IPS DF 6.9 (cell line): ENCODE measurements around the gene ZNF486.
"Not testable (repeated sequence)": the region's sequence is repeated elsewhere in the genome, so short reads cannot be mapped to it uniquely, and the experiment has no call there.

Experiments used
- DNase-seq: peaks from one replicate; pipeline ENCODE4 v3.0.0-alpha.2; 2013; ENCODE audit warnings: low read depth, low spot score
- H3K27ac ChIP-seq: one replicate; pipeline ENCODE4 v1.5.1; 2013; ENCODE audit warnings: low read length, control low read depth
- H3K27me3 ChIP-seq: 2 replicates; pipeline ENCODE4 v1.6.1; 2013; ENCODE audit warnings: mild to moderate bottlenecking, low read length; ENCODE audit not compliant: control insufficient read depth, insufficient read depth
- H3K36me3 ChIP-seq: 2 replicates; pipeline ENCODE4 v1.6.1; 2013; ENCODE audit warnings: low read length; ENCODE audit not compliant: control insufficient read depth, insufficient read depth
- H3K4me1 ChIP-seq: 2 replicates; pipeline ENCODE4 v1.6.1; 2013; ENCODE audit warnings: low read length; ENCODE audit not compliant: control insufficient read depth, insufficient read depth
- H3K4me3 ChIP-seq: 2 replicates; pipeline ENCODE4 v1.5.1; 2013; ENCODE audit warnings: mild to moderate bottlenecking, low read length
- H3K9me3 ChIP-seq: 2 replicates; pipeline ENCODE4 v1.6.1; 2013; ENCODE audit warnings: low read length, inconsistent platforms; ENCODE audit not compliant: control insufficient read depth, insufficient read depth
- WGBS: extraction: QIAGEN DNeasy Blood & Tissue Kit; methylation state at CpG from one replicate; pipeline ENCODE4 v1.1.7; 2013; ENCODE audit warnings: mixed read lengths, missing lambda C conversion rate; ENCODE audit not compliant: insufficient read length, insufficient coverage; 5-methylcytosine and 5-hydroxymethylcytosine counted together

ZNF486 gene

GRCh38 chr19:20167020-20167644 is at the start of gene ZNF486:
ZNF486 (plus strand) TSS chr19:20167214; CDS start chr19:20167331, 117 bp downstream.
- H3K9me3 ChIP-seq: no peaks in the 10 kb centered on the region
- peaks cover 2% of the 10 kb centered on the region; the same call in 1 of the 2 replicates for H3K36me3 ChIP-seq
- no peaks in the 10 kb centered on the region; the same call in 1 of the 2 replicates for H3K4me1 ChIP-seq
- H3K27me3 ChIP-seq: no peaks in the 10 kb centered on the region
- peak within 1 kb of the TSS; percentile 67 for H3K4me3 ChIP-seq
- H3K27ac ChIP-seq: no peak within 1 kb of the TSS
- no CpG with 5 or more reads among the region's 25 CpGs for WGBS
- DNase-seq: peak; percentile 96

DNA sequence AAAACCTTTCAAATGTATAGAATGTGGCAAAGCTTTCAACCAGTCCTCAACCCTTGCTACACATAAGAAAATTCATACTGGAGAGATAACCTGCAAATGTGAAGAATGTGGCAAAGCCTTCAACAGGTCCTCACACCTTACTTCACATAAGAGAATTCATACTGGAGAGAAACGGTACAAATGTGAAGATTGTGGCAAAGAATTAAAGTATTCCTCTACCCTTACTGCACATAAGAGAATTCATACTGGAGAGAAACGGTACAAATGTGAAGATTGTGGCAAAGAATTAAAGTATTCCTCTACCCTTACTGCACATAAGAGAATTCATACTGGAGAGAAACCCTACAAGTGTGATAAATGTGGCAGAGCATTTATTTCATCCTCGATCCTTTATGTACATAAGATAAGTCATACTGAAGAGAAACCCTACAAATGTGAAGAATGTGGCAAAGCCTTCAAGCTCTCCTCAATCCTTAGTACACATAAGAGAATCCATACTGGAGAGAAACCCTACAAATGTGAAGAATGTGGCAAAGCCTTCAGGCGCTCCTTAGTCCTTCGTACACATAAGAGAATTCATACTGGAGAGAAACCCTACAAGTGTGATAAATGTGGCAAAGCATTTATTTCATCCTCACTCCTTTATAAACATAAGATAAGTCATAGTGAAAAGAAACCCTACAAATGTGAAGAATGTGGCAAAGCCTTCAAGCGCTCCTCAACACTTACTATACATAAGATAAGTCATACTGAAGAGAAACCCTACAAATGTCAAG is 48.8 kb upstream of the ZNF486 start:
- peaks cover 36% of the 10 kb centered on the region for H3K36me3 ChIP-seq
- WGBS: no CpG with 5 or more reads among the region's 6 CpGs
- H3K27me3 ChIP-seq: not testable (repeated sequence)

DNA sequence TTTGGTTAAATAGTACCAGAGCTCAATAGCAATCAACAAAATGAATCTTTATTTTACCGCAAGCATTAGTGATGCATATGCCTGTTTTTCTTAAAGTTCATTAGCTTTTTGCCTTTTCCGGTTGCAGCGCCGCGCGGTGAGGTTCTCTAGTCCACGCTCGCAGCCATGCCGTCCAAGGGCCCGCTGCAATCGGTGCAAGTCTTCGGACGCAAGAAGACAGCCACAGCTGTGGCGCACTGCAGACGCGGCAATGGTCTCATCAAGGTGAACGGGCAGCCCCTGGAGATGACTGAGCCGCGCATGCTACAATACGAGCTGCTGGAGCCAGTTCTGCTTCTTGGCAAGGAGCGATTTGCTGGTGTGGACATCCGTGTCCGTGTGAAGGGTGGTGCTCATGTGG is 42.1 kb upstream of the ZNF486 start:
- WGBS: no CpG with 5 or more reads among the region's 23 CpGs
- Histone ChIP-seq H3K36me3 (peaks cover 8% of the 10 kb centered on the region; the same call in 1 of the 2 replicates), H3K4me1 (no peaks in the 10 kb centered on the region), H3K4me3 (no peak overlapping the region), H3K9me3 (peaks cover 2% of the 10 kb centered on the region; the same call in 1 of the 2 replicates), H3K27ac (no peak overlapping the region), H3K27me3 (no peaks in the 10 kb centered on the region)
- DNase-seq: no peak

More for the DNA sequence above, 48.8 kb upstream of the ZNF486 start:
- not testable (repeated sequence) for H3K27ac ChIP-seq, H3K4me1 ChIP-seq, H3K4me3 ChIP-seq, DNase-seq
- H3K9me3 ChIP-seq: peaks cover 16% of the 10 kb centered on the region

GRCh38 chr19:20132933-20133332 is 34.1 kb upstream of the ZNF486 start:
- no CpG with 5 or more reads among the region's 2 CpGs for WGBS

GRCh38 chr19:20137714-20138113 is 29.3 kb upstream of the ZNF486 start:
- H3K4me3 ChIP-seq, DNase-seq, H3K27me3 ChIP-seq, H3K36me3 ChIP-seq, H3K4me1 ChIP-seq, H3K27ac ChIP-seq, H3K9me3 ChIP-seq: not testable (repeated sequence)
- WGBS: no CpG with 5 or more reads among the region's 29 CpGs

More at GRCh38 chr19:20132933-20133332, 34.1 kb upstream of the ZNF486 start:
- not testable (repeated sequence) for H3K9me3 ChIP-seq, H3K4me3 ChIP-seq, H3K27ac ChIP-seq, H3K36me3 ChIP-seq, H3K27me3 ChIP-seq, H3K4me1 ChIP-seq, DNase-seq

DNA sequence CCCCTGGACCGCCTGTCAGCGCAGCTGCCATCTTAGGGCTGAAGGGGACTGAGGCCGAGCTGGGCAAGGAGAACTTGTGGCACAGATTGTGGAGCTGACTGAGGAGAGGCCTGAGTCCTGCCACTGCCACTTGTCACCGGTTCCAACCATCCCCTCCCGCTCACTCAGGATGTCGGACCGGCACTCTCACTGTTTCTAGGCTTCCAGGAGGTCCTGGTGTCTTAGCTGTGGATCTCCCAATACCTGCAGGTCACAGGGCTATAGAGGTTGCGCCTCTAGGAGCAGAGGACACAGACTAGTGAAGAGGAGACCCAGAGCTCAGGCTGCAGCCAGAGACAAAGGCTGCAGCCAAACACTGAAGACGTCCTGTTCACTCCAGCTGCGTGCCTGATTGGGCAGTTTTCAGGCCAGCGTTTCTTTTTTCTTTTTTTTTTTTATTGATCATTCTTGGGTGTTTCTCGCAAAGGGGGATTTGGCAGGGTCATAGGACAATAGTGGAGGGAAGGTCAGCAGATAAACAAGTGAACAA is 15.3 kb upstream of the ZNF486 start:
- no peak for DNase-seq
- no CpG with 5 or more reads among the region's 12 CpGs for WGBS
- H3K36me3 ChIP-seq: no peaks in the 10 kb centered on the region
- H3K27ac ChIP-seq: no peak overlapping the region
- no peaks in the 10 kb centered on the region for H3K27me3 ChIP-seq
- H3K4me1 ChIP-seq: no peaks in the 10 kb centered on the region
- H3K9me3 ChIP-seq: no peaks in the 10 kb centered on the region
- no peak overlapping the region for H3K4me3 ChIP-seq

DNA sequence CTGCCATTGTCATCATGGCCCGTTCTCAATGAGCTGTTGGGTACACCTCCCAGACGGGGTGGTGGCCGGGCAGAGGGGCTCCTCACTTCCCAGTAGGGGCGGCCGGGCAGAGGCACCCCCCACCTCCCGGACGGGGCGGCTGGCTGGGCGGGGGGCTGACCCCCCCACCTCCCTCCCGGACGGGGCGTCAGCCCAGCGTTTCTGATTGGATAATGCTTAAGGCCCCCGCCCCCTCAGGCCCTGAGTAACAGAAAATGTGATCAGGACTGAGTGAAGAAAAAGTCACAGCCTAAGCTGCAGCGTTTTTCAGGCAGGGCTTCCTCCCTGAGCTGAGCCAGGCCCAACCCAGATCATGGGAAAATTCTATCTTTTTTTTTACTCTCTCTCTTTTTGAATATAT is 14.5 kb upstream of the ZNF486 start:
- not testable (repeated sequence) for H3K4me3 ChIP-seq, H3K36me3 ChIP-seq, H3K27me3 ChIP-seq, H3K4me1 ChIP-seq, DNase-seq, H3K27ac ChIP-seq, H3K9me3 ChIP-seq
- WGBS: no CpG with 5 or more reads among the region's 15 CpGs

DNA sequence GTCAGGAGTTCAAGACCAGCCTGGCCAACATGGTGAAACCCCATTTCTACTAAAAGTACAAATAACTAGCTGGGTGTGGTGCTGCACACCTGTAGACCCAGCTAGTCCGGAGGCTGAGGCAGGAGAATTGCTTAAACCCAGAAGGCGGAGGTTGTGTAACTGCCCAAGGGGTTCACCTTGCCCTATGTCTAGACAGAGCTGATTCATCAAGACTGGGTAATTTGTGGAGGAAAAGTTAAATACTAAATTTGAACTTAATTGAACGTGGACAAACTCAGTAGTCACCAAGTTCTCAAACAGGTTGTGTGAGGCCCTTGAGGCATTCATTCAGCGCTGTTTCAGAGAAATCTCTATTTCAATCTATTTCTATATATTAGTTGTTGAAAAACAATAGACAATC is 13.7 kb upstream of the ZNF486 start:
- no peaks in the 10 kb centered on the region for H3K27me3 ChIP-seq
- H3K36me3 ChIP-seq: no peaks in the 10 kb centered on the region
- H3K4me3 ChIP-seq: no peak overlapping the region
- no peak overlapping the region for H3K27ac ChIP-seq
- DNase-seq: no peak
- H3K4me1 ChIP-seq: no peaks in the 10 kb centered on the region
- no peaks in the 10 kb centered on the region for H3K9me3 ChIP-seq
- WGBS: no CpG with 5 or more reads among the region's 4 CpGs

DNA sequence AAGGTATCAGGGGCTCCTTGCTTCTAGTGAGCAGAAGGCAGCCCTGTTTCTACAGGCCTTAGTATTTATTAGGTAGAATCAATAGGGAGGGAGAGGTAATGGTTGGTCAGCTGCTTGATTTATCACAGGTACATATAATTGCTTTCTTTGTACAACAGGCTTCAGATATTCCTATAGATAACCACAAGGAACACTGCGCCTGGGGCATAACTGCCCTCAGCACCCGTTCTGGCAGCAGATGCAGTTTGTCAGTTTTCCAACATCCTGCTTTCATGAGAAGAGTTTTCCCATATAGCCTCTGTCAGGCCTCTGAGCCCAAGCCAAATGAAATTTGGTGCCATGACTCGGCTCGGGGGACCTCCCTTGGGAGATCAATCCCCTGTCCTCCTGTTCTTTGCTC is 12.4 kb upstream of the ZNF486 start:
- no CpG with 5 or more reads among the region's 4 CpGs for WGBS
- H3K4me3 ChIP-seq: no peak overlapping the region
- no peak overlapping the region for H3K27ac ChIP-seq
- no peaks in the 10 kb centered on the region for H3K4me1 ChIP-seq
- H3K9me3 ChIP-seq: no peaks in the 10 kb centered on the region
- H3K36me3 ChIP-seq: no peaks in the 10 kb centered on the region
- DNase-seq: no peak
- H3K27me3 ChIP-seq: no peaks in the 10 kb centered on the region

GRCh38 chr19:20162821-20163220 is 4.2 kb upstream of the ZNF486 start:
- H3K36me3 ChIP-seq: no peaks in the 10 kb centered on the region
- H3K27ac ChIP-seq: no peak overlapping the region
- no peaks in the 10 kb centered on the region for H3K9me3 ChIP-seq
- WGBS: no CpG with 5 or more reads among the region's 3 CpGs
- H3K4me1 ChIP-seq: no peaks in the 10 kb centered on the region
- H3K4me3 ChIP-seq: no peak overlapping the region
- DNase-seq: no peak
- H3K27me3 ChIP-seq: no peaks in the 10 kb centered on the region
